LoVo (cell line): ENCODE measurements around the gene ZP3.
"Not testable (repeated sequence)": the region's sequence is repeated elsewhere in the genome, so short reads cannot be mapped to it uniquely, and the experiment has no call there.

Source experiments
- DNase-seq: peaks from one replicate; pipeline ENCODE4 v3.0.0-alpha.2; 2016; ENCODE audit warnings: low spot score

Gene ZP3

DNA sequence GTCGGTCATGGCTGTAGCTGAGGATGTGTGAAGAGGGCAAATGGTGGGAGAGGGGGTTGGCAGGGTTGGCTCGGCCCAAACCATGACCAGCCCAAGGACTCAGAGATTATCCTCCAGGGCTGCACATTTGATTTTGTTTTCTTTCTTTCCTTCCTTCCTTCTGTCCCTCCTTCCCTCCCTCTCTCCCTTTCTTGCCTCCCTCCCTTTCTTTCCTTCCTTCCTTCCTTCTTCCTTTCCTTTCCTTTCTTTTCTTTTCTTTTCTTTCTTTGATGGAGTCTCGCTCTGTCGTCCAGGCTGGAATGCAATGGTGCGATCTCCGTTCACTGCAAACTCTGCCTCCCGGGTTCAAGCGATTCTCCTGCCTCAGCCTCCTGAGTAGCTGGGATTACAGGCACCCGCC lies 19.0 kb upstream of the ZP3 start:
- DNase-seq: no peak

GRCh38 chr7:76407718-76408117 lies 17.0 kb upstream of the ZP3 start:
- DNase-seq: no peak

- DNase-seq: no peak
These were observed 16.6 kb upstream of the ZP3 start for GRCh38 chr7:76408121-76408560.

- DNase-seq: no peak
These were observed 15.2 kb upstream of the ZP3 start, which contains the start of gene SSC4D for GRCh38 chr7:76409537-76409936. Gene SSC4D, minus strand, starts transcription at chr7:76409697. Its CDS starts 5,258 bp downstream, at chr7:76404439.

GRCh38 chr7:76411626-76412025 lies 13.1 kb upstream of the ZP3 start:
- no peak for DNase-seq

DNA sequence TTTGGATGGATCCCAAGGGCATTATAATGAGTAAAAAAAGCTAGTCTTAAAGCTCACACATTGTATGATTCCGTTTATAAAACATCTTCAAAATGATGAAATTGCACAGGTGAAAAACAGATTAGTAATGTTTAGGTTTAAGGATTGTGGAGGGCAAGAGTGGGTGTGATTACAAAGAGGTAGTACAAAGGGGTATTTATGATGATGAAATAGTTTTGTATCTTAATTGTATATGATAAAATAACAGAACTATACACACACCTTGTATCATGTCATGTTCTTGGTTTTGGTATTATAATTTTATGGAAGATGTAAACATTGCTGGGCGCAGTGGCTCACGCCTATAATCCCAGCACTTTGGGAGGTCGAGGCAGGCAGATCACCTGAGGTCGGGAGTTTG lies 12.5 kb upstream of the ZP3 start:
- DNase-seq: no peak

- not testable (repeated sequence) for DNase-seq
These were observed 7.0 kb upstream of the ZP3 start for GRCh38 chr7:76417654-76418310.

DNA sequence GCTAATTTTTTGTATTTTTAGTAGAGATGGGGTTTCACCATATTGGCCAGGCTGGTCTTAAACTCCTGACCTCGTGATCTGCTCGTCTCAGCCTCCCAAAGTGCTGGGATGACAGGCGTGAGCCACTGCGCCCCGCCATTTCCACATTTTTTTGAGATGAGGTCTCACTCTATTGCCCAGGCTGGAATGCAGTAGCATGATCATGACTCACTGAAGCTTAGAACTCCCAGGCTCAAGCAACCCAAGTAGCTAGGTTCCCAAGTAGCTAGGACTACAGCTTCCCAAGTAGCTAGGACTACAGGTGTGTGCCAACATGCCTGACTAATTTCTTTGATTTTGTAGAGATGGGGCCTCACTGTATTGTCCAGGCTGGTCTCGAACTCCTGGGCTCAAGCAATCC lies 3.7 kb upstream of the ZP3 start:
- DNase-seq: peak; percentile 76

DNA sequence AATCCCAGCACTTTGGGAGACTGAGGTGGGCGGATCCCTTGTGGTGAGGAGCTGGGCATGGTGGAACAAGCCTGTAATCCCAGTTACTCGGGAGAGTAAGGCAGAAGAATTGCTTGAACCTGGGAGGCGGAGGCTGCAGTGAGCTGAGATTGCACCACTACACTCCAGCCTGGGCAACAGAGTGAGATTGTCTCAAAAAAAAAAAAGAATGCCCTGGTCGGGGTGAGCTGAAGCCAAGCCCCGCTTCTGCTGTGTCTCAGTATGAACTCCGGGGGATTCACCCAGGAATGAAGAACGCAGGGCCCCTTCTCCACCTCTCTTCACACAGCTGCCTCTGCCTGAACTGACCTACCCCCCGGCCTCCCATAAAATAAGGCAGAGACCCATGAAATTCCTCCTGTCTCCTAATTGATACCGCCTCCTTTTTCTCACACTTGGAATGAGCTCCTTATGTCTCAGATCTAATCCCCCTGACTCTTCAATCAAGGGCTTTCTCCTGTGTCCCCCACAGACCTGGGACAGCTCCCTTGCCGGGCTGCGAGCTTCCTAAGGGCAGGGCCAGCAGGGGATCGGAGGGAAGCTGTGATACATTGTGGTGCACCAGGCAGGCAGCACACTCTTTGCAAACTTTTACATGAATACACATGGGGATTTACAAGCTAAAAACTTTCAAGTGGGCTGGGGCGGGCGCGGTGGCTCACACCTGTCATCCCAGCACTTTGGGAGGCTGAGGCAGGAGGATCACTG lies 911 bp upstream of the ZP3 start:
- no peak for DNase-seq

GRCh38 chr7:76425156-76425555 lies 406 bp downstream of the ZP3 start:
- no peak for DNase-seq

- DNase-seq: not testable (repeated sequence)
These were observed 808 bp downstream of the ZP3 start for GRCh38 chr7:76425558-76425957.

DNA sequence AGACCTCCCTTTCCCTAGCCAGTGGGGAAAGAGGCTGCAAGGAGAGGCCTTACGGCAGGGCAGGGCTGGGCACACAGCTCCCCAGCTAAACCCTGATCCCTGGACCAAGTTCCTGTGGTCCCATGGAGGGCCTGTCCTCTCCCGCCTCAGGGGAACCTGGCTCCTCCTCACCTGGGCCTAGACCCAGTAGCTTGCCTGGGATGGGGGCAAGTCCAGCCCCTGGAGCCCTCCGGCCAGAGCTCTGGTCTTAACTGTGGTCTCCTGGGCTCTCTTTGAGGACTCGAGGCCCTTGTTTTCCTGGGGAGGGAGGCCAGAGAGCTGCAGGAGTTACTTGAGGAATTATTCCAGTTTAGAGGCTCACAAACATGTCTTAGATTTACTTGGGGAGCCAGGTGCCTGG lies 1.5 kb downstream of the ZP3 start:
- no peak for DNase-seq

DNA sequence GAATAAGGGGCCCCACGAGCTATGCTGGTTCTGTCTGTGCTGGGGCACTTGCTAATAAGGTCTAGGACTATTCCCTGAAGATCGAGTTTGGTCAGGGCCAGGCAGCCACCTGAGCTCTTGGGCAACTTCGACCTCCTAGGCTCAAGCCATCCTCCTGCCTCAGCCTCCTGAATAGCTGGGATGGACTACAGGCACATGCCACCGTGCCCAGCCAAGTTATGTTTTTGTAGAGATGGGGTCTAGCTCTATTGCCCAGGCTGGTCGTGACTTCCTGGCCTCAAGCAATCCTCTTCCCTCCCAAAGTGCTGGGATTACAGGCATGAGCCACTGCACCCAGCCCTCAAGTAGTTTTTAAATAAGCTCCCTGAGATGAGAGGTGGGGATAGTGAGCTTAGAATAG lies 2.9 kb downstream of the ZP3 start:
- no peak for DNase-seq

DNA sequence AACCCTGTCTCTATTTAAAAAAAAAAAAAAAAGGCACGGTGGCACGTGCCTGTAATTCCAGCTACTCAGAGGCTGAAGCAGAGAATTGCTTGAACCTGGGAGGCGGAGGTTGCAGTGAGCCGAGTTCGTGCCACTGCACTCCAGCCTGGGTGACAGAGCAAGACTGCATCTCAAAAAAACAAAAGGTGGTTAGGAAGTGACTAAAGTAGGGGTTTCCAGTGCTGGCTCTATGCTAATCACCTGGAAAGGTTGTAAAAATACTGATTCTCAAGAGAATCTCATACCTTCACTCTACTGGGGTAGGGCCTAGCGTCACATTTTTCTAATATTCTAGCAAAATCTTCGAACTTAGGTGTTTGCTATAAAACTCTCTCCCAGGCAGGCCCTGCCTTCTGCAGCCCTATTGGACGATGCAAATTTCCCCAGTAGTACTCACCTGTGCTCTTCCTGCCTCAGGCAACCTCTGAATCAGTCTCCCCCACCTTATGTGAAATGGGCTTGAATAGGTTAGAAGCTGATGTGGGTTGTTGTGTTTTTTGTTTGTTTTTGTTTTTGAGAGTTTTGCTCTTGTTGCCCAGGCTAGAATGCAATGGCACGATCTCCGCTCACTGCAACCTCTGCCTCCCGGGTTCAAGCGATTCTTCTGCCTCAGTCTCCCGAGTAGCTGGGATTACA lies 3.5 kb downstream of the ZP3 start:
- DNase-seq: no peak

- no peak for DNase-seq
These were observed 4.4 kb downstream of the ZP3 start for GRCh38 chr7:76428868-76429805.

GRCh38 chr7:76430211-76430610 lies 5.5 kb downstream of the ZP3 start:
- no peak for DNase-seq

GRCh38 chr7:76430836-76431235 lies 6.1 kb downstream of the ZP3 start:
- no peak for DNase-seq

DNA sequence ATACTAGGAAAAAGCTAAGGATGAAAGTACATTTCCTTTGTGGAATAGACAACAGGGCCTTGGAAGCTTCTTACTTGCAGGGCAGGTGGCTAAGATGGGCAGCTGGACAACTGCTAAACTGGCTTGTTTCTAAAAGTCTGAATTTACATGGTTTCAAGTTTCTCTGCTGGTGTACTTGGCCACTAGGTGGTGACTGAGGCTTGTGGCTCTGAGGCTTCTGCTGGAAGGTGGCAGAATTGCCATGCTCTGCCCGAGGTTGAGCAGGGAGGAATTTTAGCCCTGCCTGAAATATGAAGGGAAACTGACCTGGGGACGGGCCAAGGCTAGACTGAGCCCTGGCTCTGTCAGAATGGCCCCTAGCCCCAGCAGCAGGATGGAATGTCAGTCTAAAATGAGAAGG lies 13.1 kb downstream of the ZP3 start:
- peak; percentile 84 for DNase-seq

DNA sequence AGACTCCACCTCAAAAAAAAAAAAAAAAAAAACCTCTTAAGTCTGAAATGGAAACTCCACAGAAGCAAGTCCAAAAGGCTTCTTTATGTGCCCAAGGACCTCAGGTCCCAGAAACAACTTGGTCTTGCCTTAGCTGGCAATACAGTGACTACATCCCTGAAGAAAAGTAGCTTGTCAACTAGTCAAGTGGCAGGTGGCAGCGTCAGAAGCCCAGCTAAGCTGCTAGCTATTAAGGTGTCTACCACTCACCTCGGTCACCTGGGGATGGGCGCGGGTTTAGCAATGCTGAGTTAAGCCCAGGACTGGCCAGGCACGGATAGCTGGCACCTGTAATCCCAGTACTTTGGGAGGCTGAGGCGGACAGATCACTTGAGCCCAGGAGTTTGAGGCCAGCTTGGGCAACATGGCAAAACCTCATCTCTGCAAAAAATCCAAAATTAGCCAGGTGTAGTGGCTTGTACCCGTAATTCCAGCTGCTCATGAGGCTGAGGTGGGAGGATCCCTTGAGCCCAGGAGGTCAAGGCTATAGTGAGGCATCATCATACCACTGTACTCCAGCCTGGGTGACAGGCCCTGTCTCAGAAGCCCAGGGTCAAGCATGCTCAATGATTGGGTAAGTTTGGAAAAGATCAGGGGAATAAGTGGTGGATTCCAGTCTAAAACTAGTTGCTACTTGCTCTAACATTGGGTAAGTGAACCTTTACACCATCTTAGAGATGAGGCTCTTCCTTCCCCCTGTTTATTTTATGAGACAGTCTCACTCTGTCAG lies 14.6 kb downstream of the ZP3 start:
- DNase-seq: not testable (repeated sequence)

DNA sequence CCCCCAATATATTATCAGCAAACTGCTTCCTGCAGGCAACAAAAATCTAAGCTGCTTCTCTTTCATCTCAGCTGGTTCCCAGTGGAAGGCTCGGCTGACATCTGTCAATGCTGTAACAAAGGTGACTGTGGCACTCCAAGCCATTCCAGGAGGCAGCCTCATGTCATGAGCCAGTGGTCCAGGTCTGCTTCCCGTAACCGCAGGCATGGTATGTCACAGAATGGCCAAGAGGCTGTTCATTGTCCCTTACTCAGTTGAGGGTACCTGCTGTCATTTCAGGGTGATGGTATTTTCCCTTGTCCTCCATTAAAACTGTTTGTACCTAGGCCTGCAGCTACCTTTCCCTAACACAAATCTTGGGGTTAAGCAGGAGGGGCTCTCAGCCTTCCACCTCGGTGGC lies 15.7 kb downstream of the ZP3 start:
- DNase-seq: not testable (repeated sequence)

- not testable (repeated sequence) for DNase-seq
These were observed 17.0 kb downstream of the ZP3 start for GRCh38 chr7:76441792-76442191.
